ENCODE data around the gene RPGR. TPM values are rescaled to one million over a fixed set of nuclear protein-coding genes. Genes with fewer than 3 reads are reported as not detected.

The RPGR gene
- polyA plus RNA-seq, 1 donor from 2014 or later: 6.5 TPM

- H3K27me3 ChIP-seq (ENCODE audit: insufficient read depth, low read depth, low read length): no peaks in the 10 kb centered on the region
- no peak overlapping the region for H3K4me2 ChIP-seq (ENCODE audit: low read length)
- no peaks in the 10 kb centered on the region for H4K20me1 ChIP-seq (ENCODE audit: insufficient read depth)
- no peaks in the 10 kb centered on the region for H3K36me3 ChIP-seq (ENCODE audit: insufficient read depth, low read length)
- H2AFZ ChIP-seq (ENCODE audit: low read depth, low read length): no peak overlapping the region
- no peaks in the 10 kb centered on the region for H3F3A ChIP-seq (ENCODE audit: insufficient read depth, low read length, poor library complexity, severe bottlenecking)
- H3K9me3 ChIP-seq (ENCODE audit: low read length): no peaks in the 10 kb centered on the region
- TF ChIP-seq POLR2AphosphoS5 (IDR thresholded peaks at IDR 0.05) (no peak), EZH2 (IDR thresholded peaks at IDR 0.05; ENCODE audit: borderline replicate concordance, insufficient read depth, low read length, poor library complexity, severe bottlenecking) (no peak), TAF1 (IDR thresholded peaks at IDR 0.05; ENCODE audit: low read depth) (no peak)
- H3K27ac ChIP-seq (ENCODE audit: low read length): no peak overlapping the region
- no peak overlapping the region for H3K9ac ChIP-seq (ENCODE audit: low read length)
- no peak overlapping the region for H3K4me3 ChIP-seq (ENCODE audit: low read length)
- no peaks in the 10 kb centered on the region for H3K9me2 ChIP-seq (ENCODE audit: insufficient read depth, low read length)
- no peaks in the 10 kb centered on the region for H3K79me2 ChIP-seq (replicated peaks; ENCODE audit: insufficient read depth, low read length)
These were observed 38.6 kb upstream of the RPGR start for GRCh38 chrX:38365954-38366353.

- Histone ChIP-seq H2AFZ (ENCODE audit: low read depth, low read length) (no peak overlapping the region), H3F3A (ENCODE audit: insufficient read depth, low read length, poor library complexity, severe bottlenecking) (no peaks in the 10 kb centered on the region)
These were observed 35.7 kb upstream of the RPGR start for GRCh38 chrX:38363046-38363445.

More at GRCh38 chrX:38363046-38363445, 35.7 kb upstream of the RPGR start:
- Histone ChIP-seq H3K9me3 (ENCODE audit: low read length) (no peaks in the 10 kb centered on the region), H4K20me1 (ENCODE audit: insufficient read depth) (no peaks in the 10 kb centered on the region), H3K36me3 (ENCODE audit: insufficient read depth, low read length) (no peaks in the 10 kb centered on the region), H3K4me2 (ENCODE audit: low read length) (no peak overlapping the region), H3K27ac (ENCODE audit: low read length) (no peak overlapping the region), H3K9ac (ENCODE audit: low read length) (no peak overlapping the region), H3K79me2 (replicated peaks; ENCODE audit: insufficient read depth, low read length) (no peaks in the 10 kb centered on the region), H3K9me2 (ENCODE audit: insufficient read depth, low read length) (no peaks in the 10 kb centered on the region), H3K27me3 (ENCODE audit: insufficient read depth, low read depth, low read length) (no peaks in the 10 kb centered on the region), H3K4me3 (ENCODE audit: low read length) (no peak overlapping the region)
- TF ChIP-seq EZH2 (IDR thresholded peaks at IDR 0.05; ENCODE audit: borderline replicate concordance, insufficient read depth, low read length, poor library complexity, severe bottlenecking) (no peak), RAD21 (conservative IDR thresholded peaks at IDR 0.05) (no peak), SMC3 (conservative IDR thresholded peaks at IDR 0.05; ENCODE audit: poor library complexity) (no peak), REST (IDR thresholded peaks at IDR 0.05; ENCODE audit: borderline replicate concordance) (no peak), MXI1 (conservative IDR thresholded peaks at IDR 0.05; ENCODE audit: poor library complexity, severe bottlenecking) (no peak), TAF1 (IDR thresholded peaks at IDR 0.05; ENCODE audit: low read depth) (no peak), CTCF (IDR thresholded peaks at IDR 0.05; ENCODE audit: poor library complexity, severe bottlenecking) (no peak), EP300 (conservative IDR thresholded peaks at IDR 0.05; ENCODE audit: poor library complexity, severe bottlenecking) (no peak)

All from neural cell (in vitro differentiated cells).